Trophoblast cell (in vitro differentiated cells and primary cell): ENCODE results near the gene GXYLT2.

Experiments
- DNase-seq, 2 donors: peaks; one replicate each; pipeline ENCODE4 v3.0.0-alpha.2; 2016
- H2AFZ ChIP-seq: 2 replicates; pipeline ENCODE4 v1.6.1; 2013; ENCODE audit warnings: low read length, moderate library complexity, mild to moderate bottlenecking; ENCODE audit not compliant: insufficient read depth, poor library complexity
- H2AK5ac ChIP-seq: 2 replicates; pipeline ENCODE4 v1.6.1; 2013; ENCODE audit warnings: mild to moderate bottlenecking, low read length
- H2BK120ac ChIP-seq: 2 replicates; pipeline ENCODE4 v1.6.1; 2013; ENCODE audit warnings: low read length, mild to moderate bottlenecking, moderate library complexity; ENCODE audit not compliant: insufficient read depth, poor library complexity
- H2BK12ac ChIP-seq: 2 replicates; pipeline ENCODE4 v1.6.1; 2013; ENCODE audit warnings: mild to moderate bottlenecking, low read length, moderate library complexity
- H2BK5ac ChIP-seq: 2 replicates; pipeline ENCODE4 v1.6.1; 2013; ENCODE audit warnings: low read length, low read depth, moderate library complexity, mild to moderate bottlenecking; ENCODE audit not compliant: poor library complexity
- H3K14ac ChIP-seq: 2 replicates; pipeline ENCODE4 v1.6.1; 2013; ENCODE audit warnings: mild to moderate bottlenecking, low read length
- H3K18ac ChIP-seq: 2 replicates; pipeline ENCODE4 v1.6.1; 2013; ENCODE audit warnings: mild to moderate bottlenecking, low read length
- H3K23ac ChIP-seq: 2 replicates; pipeline ENCODE4 v1.6.1; 2013; ENCODE audit warnings: low read length
- H3K27ac ChIP-seq: 2 replicates; pipeline ENCODE4 v1.5.1; 2013; ENCODE audit warnings: low read depth, mild to moderate bottlenecking, inconsistent platforms, low read length, moderate library complexity
- H3K27me3 ChIP-seq: 2 replicates; pipeline ENCODE4 v1.6.1; 2013; ENCODE audit warnings: inconsistent platforms, mild to moderate bottlenecking, low read length, moderate library complexity; ENCODE audit not compliant: insufficient read depth
- H3K36me3 ChIP-seq, 2 experiments: 1 replicate in 1 of 2; 2 replicates in 1 of 2; pipeline ENCODE4 v1.6.1; 2013; ENCODE audit warnings: low read length in 2 of 2, mild to moderate bottlenecking in 2 of 2, moderate library complexity in 1 of 2; ENCODE audit not compliant: insufficient read depth in 2 of 2, control insufficient read depth in 1 of 2
- H3K4ac ChIP-seq: 2 replicates; pipeline ENCODE4 v1.6.1; 2013; ENCODE audit warnings: low read depth, mild to moderate bottlenecking, low read length, moderate library complexity
- H3K4me1 ChIP-seq, 2 experiments: 1 replicate in 1 of 2; 2 replicates in 1 of 2; pipeline ENCODE4 v1.6.1; 2013; ENCODE audit warnings: low read length in 2 of 2, mild to moderate bottlenecking in 2 of 2, moderate library complexity in 1 of 2; ENCODE audit not compliant: insufficient read depth in 2 of 2, control insufficient read depth in 1 of 2
- H3K4me2 ChIP-seq: 2 replicates; pipeline ENCODE4 v1.6.1; 2013; ENCODE audit warnings: inconsistent platforms, mild to moderate bottlenecking, low read length, moderate library complexity
- H3K4me3 ChIP-seq: 2 replicates; pipeline ENCODE4 v1.5.1; 2013; ENCODE audit warnings: mild to moderate bottlenecking, low read depth, low read length, inconsistent platforms
- H3K79me1 ChIP-seq: one replicate; pipeline ENCODE4 v1.6.1; 2013; ENCODE audit warnings: low read length
- H3K79me2 ChIP-seq: 2 replicates; pipeline ENCODE4 v1.6.1; 2013; ENCODE audit warnings: low read length, mild to moderate bottlenecking; ENCODE audit not compliant: control insufficient read depth, insufficient read depth, poor library complexity
- H3K9ac ChIP-seq: 2 replicates; pipeline ENCODE4 v1.6.1; 2013; ENCODE audit warnings: mild to moderate bottlenecking, low read length
- H3K9me3 ChIP-seq: 2 replicates; pipeline ENCODE4 v1.6.1; 2013; ENCODE audit warnings: low read depth, mild to moderate bottlenecking, control low read depth, inconsistent platforms, low read length; ENCODE audit not compliant: insufficient read depth
- H4K12ac ChIP-seq: 2 replicates; pipeline ENCODE4 v1.6.1; 2013; ENCODE audit warnings: low read depth, mild to moderate bottlenecking, low read length, moderate library complexity
- H4K8ac ChIP-seq: 2 replicates; pipeline ENCODE4 v1.6.1; 2013; ENCODE audit warnings: low read depth, mild to moderate bottlenecking, low read length, moderate library complexity
- H4K91ac ChIP-seq: one replicate; pipeline ENCODE4 v1.6.1; 2013; ENCODE audit warnings: low read depth, mild to moderate bottlenecking, low read length, moderate library complexity
- WGBS: extraction: QIAGEN DNeasy Blood & Tissue Kit; methylation state at CpG from one replicate; pipeline ENCODE4 v1.1.7; 2013; ENCODE audit warnings: missing lambda C conversion rate; ENCODE audit not compliant: insufficient read length, insufficient coverage; ENCODE audit errors: extremely low coverage; 5-methylcytosine and 5-hydroxymethylcytosine counted together

Gene GXYLT2

DNA sequence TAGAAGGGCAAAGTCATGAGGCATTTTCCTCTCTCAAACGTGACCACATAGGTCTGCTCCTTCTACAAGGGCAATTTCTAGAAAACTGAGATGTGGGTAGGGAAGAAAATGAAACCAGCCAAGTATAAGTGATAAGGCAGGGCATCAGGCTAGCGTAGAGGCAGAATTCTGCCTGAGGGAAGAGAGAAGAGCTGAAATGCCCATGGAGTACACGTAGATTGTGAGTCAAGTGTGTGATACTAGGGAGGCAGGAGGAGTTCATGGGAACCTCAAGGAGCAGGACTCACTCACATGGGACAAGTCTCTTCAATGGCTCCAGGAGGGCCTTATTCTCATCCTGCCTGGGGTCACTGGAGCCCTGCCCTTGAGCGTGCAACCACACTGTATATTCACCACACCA, 73.9 kb downstream of the GXYLT2 start:
- H3K14ac ChIP-seq, result no peak overlapping the region
- no CpG with 5 or more reads among the region's 4 CpGs for WGBS
- peak; percentile 59 to 76 for DNase-seq

GRCh38 chr3:72962317-72962716, 74.5 kb downstream of the GXYLT2 start:
- no peak overlapping the region for H2BK5ac ChIP-seq
- peaks cover 4 to 8% of the 10 kb centered on the region in 2 experiments for H3K4me1 ChIP-seq

More for the DNA sequence above, 73.9 kb downstream of the GXYLT2 start:
- Histone ChIP-seq H3K79me2 (no peaks in the 10 kb centered on the region), H4K12ac (no peak overlapping the region), H2AFZ (no peak overlapping the region), H3K4me3 (peak overlapping the region; percentile 44), H3K18ac (no peak overlapping the region), H2BK5ac (no peak overlapping the region), H3K4ac (no peak overlapping the region), H3K9me3 (no peaks in the 10 kb centered on the region), H3K36me3 (peaks cover 0 to 2% of the 10 kb centered on the region in 2 experiments), H2AK5ac (no peak overlapping the region), H4K8ac (no peak overlapping the region), H3K4me1 (peaks cover 4 to 8% of the 10 kb centered on the region in 2 experiments), H3K4me2 (no peak overlapping the region), H4K91ac (no peak overlapping the region), H3K9ac (peak overlapping the region; percentile 10), H3K27ac (no peak overlapping the region), H3K27me3 (no peaks in the 10 kb centered on the region), H2BK12ac (no peak overlapping the region), H3K79me1 (no peaks in the 10 kb centered on the region), H2BK120ac (no peak overlapping the region), H3K23ac (no peak overlapping the region)

DNA sequence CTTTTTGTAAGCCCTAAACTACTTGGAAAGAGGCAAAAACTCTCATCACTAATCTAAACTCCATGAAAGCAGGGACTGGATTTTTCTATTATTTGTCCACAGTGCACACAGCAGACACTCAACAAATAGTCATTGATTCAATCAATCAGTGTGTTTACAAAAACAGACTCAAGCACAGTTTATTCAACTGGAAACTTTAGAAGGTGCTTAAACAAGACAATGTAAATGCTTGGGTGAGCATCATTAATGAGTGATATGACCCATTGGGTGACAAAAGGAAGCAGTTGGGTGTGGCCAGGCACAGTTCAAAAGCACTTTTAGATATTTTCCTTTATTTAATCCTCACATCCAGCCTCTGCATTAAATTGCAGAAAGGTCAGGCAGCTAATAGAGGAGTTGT, 76.8 kb downstream of the GXYLT2 start:
- Histone ChIP-seq H2AK5ac (no peak overlapping the region), H2AFZ (no peak overlapping the region), H3K79me1 (no peaks in the 10 kb centered on the region), H3K36me3 (peaks cover 0 to 4% of the 10 kb centered on the region in 2 experiments), H4K91ac (no peak overlapping the region), H4K8ac (no peak overlapping the region), H2BK12ac (no peak overlapping the region), H3K4ac (no peak overlapping the region), H3K4me3 (no peak overlapping the region), H3K27me3 (no peaks in the 10 kb centered on the region), H3K23ac (no peak overlapping the region), H3K9ac (no peak overlapping the region), H4K12ac (no peak overlapping the region), H3K4me2 (no peak overlapping the region), H2BK120ac (no peak overlapping the region), H3K14ac (no peak overlapping the region), H3K4me1 (peaks cover under 1 to 3% of the 10 kb centered on the region in 2 experiments), H3K79me2 (no peaks in the 10 kb centered on the region), H3K27ac (no peak overlapping the region), H3K9me3 (no peaks in the 10 kb centered on the region), H2BK5ac (no peak overlapping the region), H3K18ac (no peak overlapping the region)
- DNase-seq, result no peak

More at GRCh38 chr3:72962317-72962716, 74.5 kb downstream of the GXYLT2 start:
- H3K27ac ChIP-seq, result no peak overlapping the region
- H3K18ac ChIP-seq, result no peak overlapping the region
- no peak overlapping the region for H3K9ac ChIP-seq
- H3K14ac ChIP-seq, result no peak overlapping the region
- no peak overlapping the region for H2AK5ac ChIP-seq
- no peaks in the 10 kb centered on the region for H3K79me2 ChIP-seq
- H2BK12ac ChIP-seq, result no peak overlapping the region
- H3K4me3 ChIP-seq, result no peak overlapping the region
- H3K9me3 ChIP-seq, result no peaks in the 10 kb centered on the region
- H3K23ac ChIP-seq, result no peak overlapping the region
- DNase-seq, result no peak
- H3K27me3 ChIP-seq, result no peaks in the 10 kb centered on the region
- H4K8ac ChIP-seq, result no peak overlapping the region
- H4K91ac ChIP-seq, result no peak overlapping the region
- H2AFZ ChIP-seq, result no peak overlapping the region
- peaks cover under 1% of the 10 kb centered on the region in 2 experiments for H3K36me3 ChIP-seq
- H2BK120ac ChIP-seq, result no peak overlapping the region
- no peak overlapping the region for H4K12ac ChIP-seq
- H3K4me2 ChIP-seq, result no peak overlapping the region
- no peak overlapping the region for H3K4ac ChIP-seq
- no peaks in the 10 kb centered on the region for H3K79me1 ChIP-seq

DNA sequence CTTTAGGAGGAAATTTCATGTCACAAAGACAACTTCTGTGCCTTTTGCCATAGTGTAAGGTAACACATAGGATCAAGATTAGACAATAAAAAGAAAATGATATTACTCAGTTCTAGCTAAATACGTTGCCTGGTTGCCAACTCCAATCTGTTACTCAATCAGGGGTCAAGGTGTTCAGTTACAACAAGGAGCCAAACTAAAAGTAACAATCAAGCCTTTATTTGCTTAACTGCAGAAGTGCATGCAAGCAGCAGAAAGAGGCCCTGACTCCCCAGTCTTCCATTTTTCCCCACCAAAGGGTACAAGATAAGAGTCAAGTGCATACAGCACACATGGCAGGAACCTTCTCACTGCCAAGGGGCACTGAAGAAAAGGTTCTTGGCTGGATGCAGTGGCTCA, 80.4 kb downstream of the GXYLT2 start:
- no CpG with 5 or more reads among the region's 1 CpG for WGBS

More for the DNA sequence above, 80.4 kb downstream of the GXYLT2 start:
- Histone ChIP-seq H3K18ac (no peak overlapping the region), H3K27me3 (no peaks in the 10 kb centered on the region), H2BK120ac (no peak overlapping the region), H3K4me1 (peaks cover 4 to 6% of the 10 kb centered on the region in 2 experiments), H3K36me3 (peaks cover 0 to 4% of the 10 kb centered on the region in 2 experiments), H3K4ac (no peak overlapping the region), H4K91ac (no peak overlapping the region), H2BK12ac (no peak overlapping the region), H2AFZ (no peak overlapping the region), H4K8ac (no peak overlapping the region), H3K79me2 (no peaks in the 10 kb centered on the region), H3K9ac (no peak overlapping the region), H4K12ac (no peak overlapping the region), H2AK5ac (no peak overlapping the region), H2BK5ac (no peak overlapping the region), H3K23ac (no peak overlapping the region), H3K79me1 (no peaks in the 10 kb centered on the region), H3K27ac (no peak overlapping the region), H3K4me3 (no peak overlapping the region), H3K9me3 (no peaks in the 10 kb centered on the region), H3K14ac (no peak overlapping the region), H3K4me2 (no peak overlapping the region)
- DNase-seq, result no peak
